OCI-LY7 (cell line): ENCODE data around the gene RNU6-9. TPM values are rescaled to one million over a fixed set of nuclear protein-coding genes. Genes with fewer than 3 reads are reported as not detected.

Experiments used
- BruUV-seq: library from RNA; stranded (reverse); fragments of 400-500 nt; replicated peaks from 2 replicates; lab custom pipeline; 2021; lab: Mats Ljungman, UMichigan
- CTCF ChIA-PET: fragments of 300-600 bp; sonication (Branson Sonifier 250); formaldehyde crosslinking; loops from one replicate; lab custom pipeline; 2022; ENCODE audit warnings: antibody characterized with exemption; ENCODE audit not compliant: unreplicated experiment; lab: Charles Lee
- POLR2A ChIA-PET: fragments of 300-600 bp; sonication (Branson Sonifier 250); formaldehyde crosslinking; loops from one replicate; lab custom pipeline; 2022; ENCODE audit warnings: antibody characterized with exemption; lab: Charles Lee
- DNase-seq: peaks from one replicate; pipeline ENCODE4 v3.0.0-alpha.2; 2015; ENCODE audit warnings: low spot score
- H2AFZ ChIP-seq: fragments of 200-600 bp; sonication (generic), shearing (Covaris generic); 2 replicates; pipeline ENCODE4 v1.6.1; 2014; ENCODE audit warnings: mild to moderate bottlenecking, antibody characterized with exemption, low read length, moderate library complexity
- H3K27ac ChIP-seq: fragments of 200-600 bp; sonication (generic); 2 replicates; pipeline ENCODE4 v1.5.1; 2014; ENCODE audit warnings: mixed run types, low read depth, mild to moderate bottlenecking, moderate library complexity, low read length, inconsistent platforms; ENCODE audit not compliant: poor library complexity, severe bottlenecking
- H3K36me3 ChIP-seq: fragments of 200-600 bp; sonication (generic); 2 replicates; pipeline ENCODE4 v1.6.1; 2014; ENCODE audit warnings: mild to moderate bottlenecking, antibody characterized with exemption, low read length, moderate library complexity, mixed read lengths; ENCODE audit not compliant: insufficient read depth
- H3K4me1 ChIP-seq: fragments of 200-600 bp; sonication (generic); 2 replicates; pipeline ENCODE4 v1.5.1; 2014; ENCODE audit warnings: mild to moderate bottlenecking, low read length; ENCODE audit not compliant: insufficient read depth, poor library complexity, severe bottlenecking
- H3K4me2 ChIP-seq: fragments of 200-600 bp; sonication (generic); 2 replicates; pipeline ENCODE4 v1.6.1; 2014; ENCODE audit warnings: mild to moderate bottlenecking, low read length
- H3K4me3 ChIP-seq: fragments of 200-600 bp; sonication (generic); 2 replicates; pipeline ENCODE4 v1.5.1; 2014; ENCODE audit warnings: mild to moderate bottlenecking, low read depth, low read length; ENCODE audit not compliant: poor library complexity, severe bottlenecking
- H3K79me2 ChIP-seq: fragments of 200-600 bp; sonication (generic); 2 replicates; pipeline ENCODE4 v1.6.1; 2016; ENCODE audit warnings: low read depth, mild to moderate bottlenecking, low read length, moderate library complexity, mixed read lengths; ENCODE audit not compliant: insufficient read depth
- H3K9me2 ChIP-seq: fragments of 200-600 bp; sonication (generic); 2 replicates; pipeline ENCODE4 v1.6.1; 2016; ENCODE audit warnings: mild to moderate bottlenecking, low read length, mixed read lengths; ENCODE audit not compliant: insufficient read depth
- H3K9me3 ChIP-seq: fragments of 200-600 bp; sonication (generic); 2 replicates; pipeline ENCODE4 v1.6.1; 2014; ENCODE audit warnings: mild to moderate bottlenecking, mixed run types, low read length, mixed read lengths
- H4K20me1 ChIP-seq: fragments of 200-600 bp; sonication (generic); 2 replicates; pipeline ENCODE4 v1.6.1; 2014; ENCODE audit warnings: mild to moderate bottlenecking, antibody characterized with exemption, low read length, moderate library complexity, mixed read lengths; ENCODE audit not compliant: insufficient read depth
- EZH2phosphoT487 ChIP-seq: fragments of 200-600 bp; sonication (generic); IDR thresholded peaks from 2 replicates; pipeline ENCODE4 v1.6.1; 2018; ENCODE audit warnings: low read depth, borderline replicate concordance, mild to moderate bottlenecking, mixed run types, antibody characterized with exemption, low read length, moderate library complexity, mixed read lengths
- intact Hi-C: fragments of 100-400 bp; cut with micrococcal nuclease; formaldehyde crosslinking; loops from one replicate; pipeline ENCODE4 v1.10.0; 2022; ENCODE audit not compliant: unreplicated experiment
- total RNA-seq, 2 experiments: library from RNA; depleted of rRNA in 1 of 2; stranded (reverse); fragments of >200 nt in 1 of 2; shearing (Covaris generic) in 1 of 2; gene quantifications; 2 replicates each; pipeline ENCODE4 v1.2.3, GENCODE V29; 2014 to 2022
- TF ChIP-seq, protein P1 (sequence below): fragments of 200-600 bp; sonication (generic); conservative IDR thresholded peaks from 2 replicates; pipeline ENCODE4 v1.5.1; 2014; ENCODE audit warnings: mild to moderate bottlenecking, antibody characterized with exemption, low read length, moderate library complexity, mixed read lengths

The RNU6-9 gene
- total RNA-seq, 2 experiments from 2014 or later: not detected

DNA sequence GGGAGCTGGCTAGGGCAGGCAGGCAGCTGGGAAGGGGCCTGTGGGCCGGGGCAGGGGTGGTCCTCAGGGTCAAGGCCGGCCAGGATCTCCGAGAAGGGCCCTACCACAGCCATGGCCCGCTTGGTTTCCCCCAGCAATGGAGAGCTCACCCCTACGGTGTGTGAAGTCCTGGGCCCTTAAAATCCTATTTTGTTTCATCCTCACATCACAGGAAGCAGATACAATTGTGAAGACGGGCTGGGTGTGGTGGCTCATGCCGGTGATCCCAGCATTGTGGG is 8.7 kb downstream of the RNU6-9 start:
- H3K79me2 ChIP-seq: no peaks in the 10 kb centered on the region; the same call in 1 of the 2 replicates
- no peak overlapping the region for H3K4me3 ChIP-seq
- no peaks in the 10 kb centered on the region for H3K9me2 ChIP-seq
- H3K9me3 ChIP-seq: no peaks in the 10 kb centered on the region
- CTCF ChIA-PET: no interaction called here
- H4K20me1 ChIP-seq: no peaks in the 10 kb centered on the region
- peaks cover 39% of the 10 kb centered on the region for H3K4me1 ChIP-seq
- POLR2A ChIA-PET: interaction anchor here (0.6 kb wide), 1 partner anchor 43 kb away, joined by 3 read pairs; no protein-coding TSS in a partner anchor
- peaks cover 17% of the 10 kb centered on the region; the same call in 1 of the 2 replicates for H3K36me3 ChIP-seq
- TF ChIP-seq EZH2phosphoT487: no peak
- TF ChIP-seq, protein P1, sequence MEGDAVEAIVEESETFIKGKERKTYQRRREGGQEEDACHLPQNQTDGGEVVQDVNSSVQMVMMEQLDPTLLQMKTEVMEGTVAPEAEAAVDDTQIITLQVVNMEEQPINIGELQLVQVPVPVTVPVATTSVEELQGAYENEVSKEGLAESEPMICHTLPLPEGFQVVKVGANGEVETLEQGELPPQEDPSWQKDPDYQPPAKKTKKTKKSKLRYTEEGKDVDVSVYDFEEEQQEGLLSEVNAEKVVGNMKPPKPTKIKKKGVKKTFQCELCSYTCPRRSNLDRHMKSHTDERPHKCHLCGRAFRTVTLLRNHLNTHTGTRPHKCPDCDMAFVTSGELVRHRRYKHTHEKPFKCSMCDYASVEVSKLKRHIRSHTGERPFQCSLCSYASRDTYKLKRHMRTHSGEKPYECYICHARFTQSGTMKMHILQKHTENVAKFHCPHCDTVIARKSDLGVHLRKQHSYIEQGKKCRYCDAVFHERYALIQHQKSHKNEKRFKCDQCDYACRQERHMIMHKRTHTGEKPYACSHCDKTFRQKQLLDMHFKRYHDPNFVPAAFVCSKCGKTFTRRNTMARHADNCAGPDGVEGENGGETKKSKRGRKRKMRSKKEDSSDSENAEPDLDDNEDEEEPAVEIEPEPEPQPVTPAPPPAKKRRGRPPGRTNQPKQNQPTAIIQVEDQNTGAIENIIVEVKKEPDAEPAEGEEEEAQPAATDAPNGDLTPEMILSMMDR: no peak
- no TSS peak for BruUV-seq
- no peak overlapping the region for H3K4me2 ChIP-seq
- H3K27ac ChIP-seq: no peak overlapping the region
- H2AFZ ChIP-seq: no peak overlapping the region
- intact Hi-C loops: no loop called here
- no peak for DNase-seq

DNA sequence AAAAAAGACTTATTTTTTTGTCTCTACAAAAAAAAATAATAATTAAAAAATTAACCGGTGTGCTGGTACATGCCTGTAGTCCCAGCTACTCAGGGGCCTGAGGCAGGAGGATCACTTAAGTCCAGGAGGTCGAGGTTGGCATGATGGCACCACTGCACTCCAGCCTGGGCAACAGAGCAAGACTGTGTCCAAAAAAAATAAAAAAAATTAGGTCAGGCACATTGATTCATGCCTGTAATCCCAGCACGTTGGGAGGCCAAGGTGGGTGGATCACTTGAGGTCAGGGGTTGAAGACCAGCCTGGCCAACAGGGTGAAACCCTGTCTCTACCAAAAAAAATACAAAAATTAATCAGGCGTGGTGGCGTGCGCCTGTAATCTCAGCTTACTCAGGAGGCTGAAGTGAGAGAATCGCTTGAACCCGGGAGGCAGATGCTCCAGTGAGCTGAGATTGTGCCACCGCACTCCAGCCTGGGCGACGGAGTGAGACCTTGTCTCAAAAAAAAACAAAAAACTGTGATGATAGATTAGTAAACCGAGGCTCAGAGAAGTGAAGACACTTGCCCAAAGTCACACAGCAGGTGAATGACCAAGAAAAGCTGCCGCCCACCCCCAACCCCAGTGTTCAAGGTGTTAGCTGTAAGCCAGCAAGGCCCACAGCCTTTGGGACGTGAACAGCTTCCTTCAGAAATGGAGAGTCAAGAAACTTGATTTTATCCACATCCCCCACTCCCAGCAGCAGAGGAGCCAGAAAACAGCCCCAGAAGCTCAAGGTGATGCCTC is 9.4 kb downstream of the RNU6-9 start:
- Histone ChIP-seq H3K9me3 (no peaks in the 10 kb centered on the region), H3K27ac (no peak overlapping the region), H3K4me2 (no peak overlapping the region), H2AFZ (no peak overlapping the region), H3K36me3 (peaks cover 17% of the 10 kb centered on the region; the same call in 1 of the 2 replicates), H3K9me2 (no peaks in the 10 kb centered on the region), H3K4me1 (peaks cover 45% of the 10 kb centered on the region), H3K4me3 (no peak overlapping the region), H4K20me1 (no peaks in the 10 kb centered on the region), H3K79me2 (peaks cover 3% of the 10 kb centered on the region; the same call in 1 of the 2 replicates)
- no peak for DNase-seq
- no peak for TF ChIP-seq EZH2phosphoT487
- TF ChIP-seq, protein P1: no peak
- POLR2A ChIA-PET: interaction anchor here (0.6 to 0.8 kb wide), 2 partner anchors 9 to 43 kb away, joined by 3 read pairs; partner anchors contain the start of genes MED16 and RNU6-9
- intact Hi-C loops: no loop called here
- CTCF ChIA-PET: no interaction called here
- BruUV-seq: no TSS peak

DNA sequence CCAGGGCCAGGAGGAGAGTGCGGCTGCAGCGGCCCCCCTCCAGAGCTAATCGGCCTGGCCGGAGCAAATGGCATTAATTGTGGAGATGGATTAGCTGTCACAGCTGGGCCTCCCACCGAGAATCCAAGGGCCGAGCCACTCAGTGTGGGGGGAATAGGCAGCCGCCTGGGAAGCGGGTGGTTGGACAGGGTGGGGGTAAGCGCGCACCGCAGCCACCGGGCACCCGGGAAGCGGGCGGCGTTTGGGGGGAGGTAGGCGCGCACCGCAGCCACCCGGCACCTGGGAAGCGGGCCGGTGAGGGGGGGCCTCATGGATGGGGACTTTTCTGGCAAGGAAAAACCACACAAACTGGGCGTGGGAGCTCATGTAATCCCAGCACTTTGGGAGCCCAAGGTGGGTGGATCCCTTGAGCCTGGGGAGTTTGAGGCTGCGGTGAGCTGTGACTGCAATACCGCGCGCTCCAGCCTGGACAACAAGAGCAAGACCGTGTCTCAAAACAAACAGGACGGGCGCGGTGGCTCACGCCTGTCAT is 10.0 kb downstream of the RNU6-9 start:
- Histone ChIP-seq H3K9me3 (no peaks in the 10 kb centered on the region), H3K36me3 (peaks cover 17% of the 10 kb centered on the region; the same call in 1 of the 2 replicates), H3K4me1 (peaks cover 51% of the 10 kb centered on the region), H3K79me2 (peaks cover 10% of the 10 kb centered on the region; the same call in 1 of the 2 replicates), H3K4me2 (no peak overlapping the region), H3K4me3 (no peak overlapping the region), H4K20me1 (no peaks in the 10 kb centered on the region), H3K27ac (no peak overlapping the region), H3K9me2 (no peaks in the 10 kb centered on the region), H2AFZ (no peak overlapping the region)
- ChIA-PET CTCF (no interaction called here), POLR2A (interaction anchor here (0.8 kb wide), 1 partner anchor 10 kb away, joined by 3 read pairs; the partner anchor contains the start of genes MED16 and RNU6-9)
- intact Hi-C loops: no loop called here
- TF ChIP-seq, protein P1: no peak
- no peak for TF ChIP-seq EZH2phosphoT487
- no TSS peak for BruUV-seq
- no peak for DNase-seq
